ENCODE data around the gene UNC13B.

Gene UNC13B

DNA sequence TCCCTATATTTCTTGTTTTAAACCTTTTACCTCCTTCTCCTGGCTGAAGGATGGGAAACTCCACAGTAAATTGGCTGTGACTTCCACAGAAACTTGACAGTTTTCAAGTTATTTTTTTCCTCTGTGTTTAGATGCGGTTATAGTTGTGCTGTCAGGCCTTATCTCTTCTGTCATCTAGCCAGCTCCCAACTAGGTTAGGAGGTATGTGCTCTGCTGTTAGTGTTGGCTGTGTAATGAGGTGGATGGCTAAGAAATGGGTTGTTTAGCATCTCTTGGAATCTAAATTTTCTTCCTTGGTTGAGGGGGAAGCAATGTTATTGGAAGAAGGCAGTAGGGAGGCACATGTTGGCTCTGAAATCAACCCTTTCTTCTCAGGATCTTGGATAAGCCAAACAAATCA is 178.2 kb downstream of the UNC13B start:
- DNase-seq: no peak

DNA sequence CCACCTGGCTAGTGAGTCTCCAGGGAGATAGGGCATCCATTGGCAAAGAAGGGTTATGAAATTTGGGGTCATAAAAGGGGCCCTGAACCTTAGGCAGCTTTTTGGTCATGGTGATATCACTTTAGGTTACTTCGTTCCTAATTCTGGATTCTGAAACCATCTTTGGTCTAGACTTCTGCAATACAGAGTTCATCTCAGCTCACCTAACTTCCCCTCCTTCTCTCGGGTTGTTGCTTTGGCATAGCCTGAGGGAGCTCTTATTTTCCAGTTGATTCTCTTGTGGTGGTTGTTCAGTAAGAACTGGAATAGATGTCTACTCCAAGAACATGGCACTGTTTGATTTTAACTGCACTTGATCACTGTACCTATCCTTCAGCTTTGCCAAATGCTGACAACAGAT is 179.2 kb downstream of the UNC13B start:
- no peak for DNase-seq

DNA sequence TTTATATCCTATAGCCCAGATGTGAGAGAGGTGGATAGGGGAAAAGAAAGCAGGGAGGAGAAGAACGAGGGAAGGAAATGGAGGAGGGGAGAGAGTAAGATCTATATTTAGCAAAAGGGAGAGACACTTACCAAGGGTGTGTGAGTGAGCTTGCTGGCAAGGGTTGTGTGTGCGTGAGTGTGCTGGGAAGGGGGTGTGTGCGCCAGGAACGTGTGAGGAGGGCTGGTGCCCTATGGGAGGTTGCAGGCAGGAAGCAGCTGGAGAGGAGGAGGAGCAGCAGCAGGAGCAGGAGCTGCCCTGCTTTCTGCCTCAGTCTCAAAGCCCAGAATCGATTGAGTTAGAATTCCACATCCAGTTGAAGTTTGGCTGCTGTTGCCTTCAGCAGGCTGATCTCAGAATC is 179.8 kb downstream of the UNC13B start:
- no peak for DNase-seq

DNA sequence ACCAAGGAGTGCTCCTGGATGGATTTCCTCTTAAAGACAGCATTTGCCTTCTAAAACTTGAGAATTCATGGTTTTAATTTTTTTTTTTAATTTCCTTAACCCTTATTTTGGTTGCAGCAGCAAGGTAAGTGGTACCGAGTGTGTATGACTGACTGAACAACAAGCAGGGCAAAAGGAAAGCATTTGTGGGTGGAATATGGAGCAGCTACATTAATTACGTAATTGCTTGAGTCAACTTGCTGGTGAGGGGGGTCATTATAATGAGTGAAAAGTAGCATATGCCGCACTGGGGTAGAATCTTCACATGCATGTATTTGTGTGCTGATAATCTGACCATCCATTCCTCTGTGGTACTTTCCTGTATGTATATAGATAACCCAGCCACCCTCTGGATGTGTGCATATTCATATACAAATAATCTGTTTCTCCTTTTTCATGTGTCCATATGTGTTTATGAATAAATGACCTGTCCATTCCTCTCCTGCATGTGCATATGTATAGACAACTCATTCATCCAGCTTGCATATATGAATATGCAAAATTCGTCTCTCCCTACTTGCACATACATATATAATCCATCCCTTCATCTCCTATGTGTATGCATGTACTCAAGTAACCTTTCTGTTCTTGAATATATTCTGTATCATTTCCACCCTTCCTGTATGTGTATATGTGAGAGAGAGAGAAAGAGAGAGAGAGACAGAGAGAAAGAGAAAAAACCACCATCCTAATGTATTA is 180.6 kb downstream of the UNC13B start:
- DNase-seq: no peak

DNA sequence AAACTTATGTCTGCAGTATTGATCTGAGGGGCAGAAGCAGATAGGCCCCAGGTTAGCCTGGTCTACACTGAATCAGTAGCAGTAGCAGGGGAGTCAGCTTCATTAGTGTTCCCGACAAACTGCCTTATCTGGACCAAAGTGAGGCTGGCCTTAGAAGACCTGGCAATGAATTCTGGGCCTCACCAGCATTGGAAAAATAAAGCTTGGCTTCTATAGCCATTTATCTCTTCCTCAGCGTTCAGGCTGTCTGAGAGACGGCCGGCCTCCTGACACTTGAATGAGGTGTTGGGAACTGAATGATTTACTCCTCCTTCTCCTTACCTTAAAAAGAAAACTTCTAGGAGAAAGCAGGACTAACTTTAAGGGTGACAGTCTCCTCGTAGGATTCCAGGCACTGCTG is 186.3 kb downstream of the UNC13B start:
- DNase-seq: no peak

DNA sequence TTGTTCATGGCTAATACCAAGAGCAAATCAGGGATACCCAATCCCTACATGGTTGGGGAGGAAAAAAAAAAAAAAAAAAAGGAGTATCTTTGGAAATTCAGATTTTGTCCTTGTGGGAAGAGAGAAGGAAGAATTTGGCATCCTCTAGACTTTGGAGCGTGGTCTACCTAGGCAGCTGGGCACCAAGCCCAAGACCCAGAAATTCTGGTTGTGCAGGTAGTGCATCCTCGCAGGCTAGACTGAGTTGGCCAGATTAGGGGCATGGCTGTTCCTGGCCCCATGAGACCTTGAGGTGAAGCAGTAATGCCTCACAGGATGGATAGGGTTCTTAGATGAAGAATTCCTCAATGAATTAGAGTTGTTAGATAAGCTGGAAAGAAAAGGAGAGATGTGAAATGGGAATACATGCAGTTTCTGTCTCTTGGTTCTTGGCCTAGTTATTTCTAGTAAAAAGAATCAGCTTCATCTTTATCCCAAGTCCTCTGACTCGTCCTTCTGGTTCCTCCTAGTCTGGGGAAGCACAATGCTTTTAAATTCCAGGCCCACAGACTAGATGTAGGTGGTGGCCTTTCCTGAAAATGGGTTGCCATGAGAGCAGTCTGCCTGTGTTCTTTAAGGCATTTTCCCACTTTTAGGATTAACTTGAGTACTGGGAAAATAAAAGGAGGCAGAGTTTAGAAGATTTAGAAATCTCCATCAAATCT is 187.6 kb downstream of the UNC13B start:
- DNase-seq: no peak

DNA sequence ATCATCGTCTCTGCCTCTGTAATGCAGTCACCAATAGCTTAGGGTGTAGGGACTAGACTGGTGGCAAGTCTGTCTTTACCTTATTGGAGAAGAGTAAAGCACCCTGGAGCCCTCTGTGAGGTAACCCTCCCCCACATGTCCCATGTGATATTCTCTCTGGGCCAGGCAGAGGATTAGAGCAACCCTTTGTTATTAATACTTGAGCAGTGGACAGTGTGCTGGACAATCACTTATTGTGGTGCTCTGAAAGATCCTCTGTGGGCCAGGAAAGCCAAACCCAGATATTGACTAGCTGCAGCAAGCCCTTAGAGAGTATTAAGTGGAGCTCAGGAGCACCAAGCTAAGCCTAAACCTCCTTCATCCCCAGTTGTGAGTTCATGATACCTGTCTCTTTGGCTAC is 188.4 kb downstream of the UNC13B start:
- no peak for DNase-seq

DNA sequence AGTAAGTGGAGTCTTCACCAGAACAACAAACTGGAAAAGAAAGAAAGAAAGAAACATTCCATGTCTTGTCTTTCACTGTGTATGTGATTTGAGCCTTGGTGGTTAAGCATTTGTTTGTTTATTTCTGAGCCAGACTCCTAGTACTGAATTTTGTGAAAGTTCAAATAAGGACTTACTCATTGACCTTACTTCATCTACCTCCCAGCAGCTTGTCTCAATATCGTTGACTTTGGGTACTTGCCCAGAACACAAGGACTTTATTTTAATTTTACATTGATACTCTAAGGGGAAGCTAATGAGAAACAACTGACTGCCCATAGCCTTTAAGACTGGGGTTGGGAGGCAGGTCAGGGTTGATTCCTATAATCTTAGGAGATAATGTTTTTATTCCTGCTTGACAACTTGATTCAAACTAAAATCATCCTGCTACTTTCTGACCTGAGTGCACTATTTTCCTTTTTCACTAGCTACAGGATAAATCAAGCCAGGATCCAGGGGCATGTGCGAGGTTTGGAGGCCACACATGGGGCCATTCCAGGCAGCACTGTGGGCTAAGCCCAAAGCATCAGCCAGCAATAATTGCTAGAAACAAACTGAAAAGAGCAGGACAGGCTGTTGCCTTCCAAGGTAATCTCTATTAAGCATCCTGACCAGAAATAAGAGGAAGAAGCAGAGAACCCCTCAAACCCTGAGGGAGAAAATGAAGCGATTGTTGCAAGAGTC is 189.2 kb downstream of the UNC13B start:
- no peak for DNase-seq

DNA sequence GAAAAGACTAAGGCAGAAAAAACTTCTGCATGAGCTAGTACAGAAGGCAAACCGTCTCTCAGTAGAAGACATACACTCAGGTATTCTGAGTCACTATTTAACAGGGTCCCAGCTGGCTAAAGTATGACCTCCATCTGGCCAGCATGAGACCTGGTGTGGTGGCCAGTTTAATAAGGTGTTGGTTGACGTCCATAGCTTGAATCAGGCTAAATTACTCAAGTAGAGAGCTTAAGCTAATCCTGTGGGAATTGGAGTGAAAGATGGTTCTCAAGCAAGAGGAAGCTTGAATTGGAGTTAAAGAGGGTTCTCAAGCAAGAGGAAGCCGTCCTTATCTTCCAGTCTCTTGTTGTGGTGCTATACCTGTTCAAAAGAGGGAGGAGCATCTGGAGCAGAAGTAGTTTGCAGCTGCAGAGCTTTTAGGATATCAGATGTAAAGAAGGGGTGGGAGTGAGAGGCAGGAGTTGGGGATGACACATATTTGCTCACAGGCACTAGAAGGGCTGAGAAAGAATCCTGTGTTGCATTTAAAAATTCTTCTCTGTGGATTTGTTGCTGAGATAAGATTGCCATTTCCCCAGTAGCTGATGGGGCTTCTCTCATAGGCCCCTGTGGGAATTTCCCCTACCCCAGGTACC is 192.0 kb downstream of the UNC13B start:
- DNase-seq: no peak

DNA sequence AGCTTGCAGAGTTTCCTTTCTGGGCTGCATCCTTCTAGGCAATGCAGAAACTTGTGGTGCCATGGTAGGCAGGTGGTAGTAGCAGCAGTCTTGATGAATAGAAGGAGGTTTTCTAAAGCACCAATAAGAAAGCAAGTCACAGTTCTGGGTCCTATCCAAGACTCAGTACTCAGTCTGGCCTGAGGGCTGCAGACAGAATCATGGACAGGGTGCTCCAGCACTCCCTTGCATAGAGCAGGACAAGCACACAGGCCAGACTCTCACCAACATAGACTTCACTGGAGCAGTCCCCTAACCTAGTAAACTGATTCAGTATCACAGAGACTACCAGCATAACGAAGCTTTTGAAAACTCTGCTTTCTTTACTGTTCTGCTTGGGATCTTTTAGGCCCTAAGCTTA is 194.1 kb downstream of the UNC13B start:
- no peak for DNase-seq

DNA sequence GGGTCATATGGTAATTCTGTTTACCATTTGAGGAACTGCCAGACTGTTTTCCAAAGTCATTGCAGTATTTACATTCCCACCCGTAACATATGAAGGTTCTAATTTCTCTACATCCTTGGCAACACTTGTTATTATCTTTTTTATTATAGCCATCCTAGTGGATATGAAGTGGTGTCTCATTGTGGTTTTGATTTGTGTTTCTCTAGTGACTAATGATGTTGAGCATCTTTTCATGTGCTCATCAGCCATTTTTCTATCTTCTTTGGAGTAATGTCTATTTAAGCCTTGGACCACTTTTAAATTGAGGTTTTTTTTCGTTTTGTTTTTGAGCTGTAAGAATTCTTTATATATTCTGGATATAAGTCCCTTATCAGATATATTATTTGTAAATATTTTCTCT is 195.3 kb downstream of the UNC13B start:
- no peak for DNase-seq

DNA sequence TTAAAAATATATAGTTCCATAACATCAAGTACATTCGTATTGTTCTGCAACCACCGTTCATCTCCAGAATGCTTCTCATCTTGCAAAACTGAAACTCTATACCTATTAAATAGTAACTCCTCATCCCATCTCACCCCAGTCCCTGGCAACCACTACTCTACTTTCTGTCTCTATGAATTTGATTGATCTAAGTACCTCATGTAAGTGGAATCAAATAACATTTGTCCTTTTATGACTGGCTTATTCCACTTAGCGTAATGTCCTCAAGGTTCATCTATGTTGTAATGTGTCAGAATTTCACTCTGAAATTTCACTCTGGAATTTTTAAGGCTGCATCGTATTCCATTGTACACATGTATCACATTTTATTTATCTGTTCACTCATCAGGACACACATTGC is 196.0 kb downstream of the UNC13B start:
- DNase-seq: no peak

DNA sequence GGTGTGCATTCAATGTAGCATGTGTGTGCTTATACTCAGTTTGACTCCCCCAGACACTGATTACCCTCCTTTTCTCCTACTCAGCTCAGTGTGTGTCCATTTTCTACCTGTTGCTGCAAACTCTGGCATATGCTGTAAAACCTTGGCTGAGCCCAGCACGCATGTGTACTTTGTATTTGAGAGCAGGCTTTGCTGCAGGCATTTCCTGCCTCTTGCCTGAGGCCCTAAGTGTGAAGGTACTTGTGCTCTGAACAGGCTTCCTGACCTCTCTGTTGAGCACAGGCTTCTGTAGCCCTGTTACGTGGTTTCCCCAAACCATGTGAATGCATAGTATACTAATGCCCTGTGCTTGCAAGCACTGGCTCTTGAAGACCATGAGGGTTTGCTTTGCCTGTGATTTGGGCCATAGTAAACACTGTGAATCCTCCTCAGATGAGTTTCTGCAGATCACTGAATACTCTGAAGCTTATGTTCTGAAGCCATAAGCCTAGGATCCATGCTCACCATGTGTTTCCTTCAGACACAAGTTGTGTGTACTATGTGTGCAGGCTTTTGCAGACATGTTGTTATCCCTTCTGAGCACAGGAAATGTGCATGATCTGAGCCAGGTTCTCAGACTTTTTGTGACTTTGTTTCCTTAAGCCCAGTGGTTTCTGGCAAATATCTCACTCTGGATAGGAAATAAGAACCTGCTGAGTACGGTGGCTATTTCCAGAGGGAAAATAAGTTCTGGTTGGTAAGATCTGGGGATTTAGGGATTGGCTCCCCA is 203.2 kb downstream of the UNC13B start:
- no peak for DNase-seq

DNA sequence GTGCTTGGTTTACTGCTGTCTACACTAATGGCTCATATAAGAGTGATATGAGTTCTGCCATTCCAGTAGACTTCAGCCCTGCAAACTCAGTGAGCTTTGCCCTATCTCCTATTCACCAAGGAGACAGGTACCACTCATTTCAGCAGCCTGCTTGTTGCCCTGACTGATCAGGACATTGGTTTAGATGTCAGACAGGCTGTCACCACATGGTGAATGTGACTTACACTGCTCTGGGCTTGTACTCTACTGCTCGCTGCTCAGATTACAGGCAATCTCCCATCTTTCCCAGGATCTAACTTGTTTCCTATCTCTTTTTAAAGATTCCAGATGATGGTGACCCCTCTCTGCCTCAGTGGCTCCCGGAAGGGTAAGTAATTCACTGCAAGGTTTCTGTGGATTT is 204.8 kb downstream of the UNC13B start:
- DNase-seq: no peak

DNA sequence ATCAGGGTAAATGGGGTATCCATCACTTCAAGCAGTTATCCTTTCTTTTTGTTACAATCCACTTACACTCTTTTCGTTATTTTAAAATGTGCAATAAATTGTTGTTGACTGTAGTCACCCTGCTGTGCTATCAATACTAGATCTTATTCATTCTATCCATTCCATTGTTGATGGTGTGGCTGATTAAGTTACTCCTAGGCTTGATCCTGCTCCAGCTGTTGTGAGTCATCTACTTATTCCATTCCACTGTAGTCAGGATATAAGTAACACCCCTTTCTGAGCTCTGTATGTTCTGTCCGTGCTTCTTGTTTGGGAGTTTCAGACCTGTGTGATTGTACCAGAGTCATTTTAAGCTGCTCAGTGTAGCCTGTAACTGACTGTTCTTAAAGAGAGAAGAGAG is 205.6 kb downstream of the UNC13B start:
- DNase-seq: no peak

DNA sequence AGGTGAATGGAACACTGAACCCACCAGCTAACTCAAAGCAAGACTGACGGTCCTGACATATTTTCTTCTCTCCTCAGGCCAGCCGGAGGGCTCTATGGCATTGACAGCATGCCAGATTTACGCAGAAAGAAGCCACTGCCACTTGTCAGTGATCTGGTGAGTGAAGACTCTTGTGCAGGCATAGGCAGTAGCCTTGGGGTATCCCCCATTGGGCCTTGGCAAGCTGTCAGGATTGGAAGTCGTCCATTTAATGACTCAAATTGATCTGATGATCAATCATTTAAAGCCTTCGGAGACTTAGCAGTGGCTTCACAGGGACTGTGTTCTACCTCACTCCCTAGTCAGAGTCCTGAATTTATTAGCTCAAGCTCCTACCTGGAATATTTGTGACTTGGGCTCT is 208.4 kb downstream of the UNC13B start:
- DNase-seq: no peak

DNA sequence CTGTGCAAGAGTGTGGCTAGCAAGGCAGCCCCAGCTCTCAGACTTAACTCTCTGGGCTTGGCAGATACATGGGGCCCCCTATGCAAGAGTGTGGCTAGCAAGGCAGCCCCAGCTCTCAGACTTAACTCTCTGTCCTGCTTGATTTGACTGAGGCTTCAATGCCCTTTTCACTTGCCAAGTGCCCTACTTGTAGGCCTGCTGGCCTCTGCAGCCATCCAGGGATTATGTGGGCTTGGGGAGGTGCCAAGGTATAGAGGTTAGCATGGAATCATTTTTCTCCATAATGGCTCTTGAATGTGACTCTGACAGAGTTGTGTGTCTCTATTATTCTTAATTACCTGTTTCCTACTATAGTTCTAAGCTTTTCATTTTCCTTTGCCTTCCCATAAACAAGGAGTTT is 212.6 kb downstream of the UNC13B start:
- DNase-seq: no peak

DNA sequence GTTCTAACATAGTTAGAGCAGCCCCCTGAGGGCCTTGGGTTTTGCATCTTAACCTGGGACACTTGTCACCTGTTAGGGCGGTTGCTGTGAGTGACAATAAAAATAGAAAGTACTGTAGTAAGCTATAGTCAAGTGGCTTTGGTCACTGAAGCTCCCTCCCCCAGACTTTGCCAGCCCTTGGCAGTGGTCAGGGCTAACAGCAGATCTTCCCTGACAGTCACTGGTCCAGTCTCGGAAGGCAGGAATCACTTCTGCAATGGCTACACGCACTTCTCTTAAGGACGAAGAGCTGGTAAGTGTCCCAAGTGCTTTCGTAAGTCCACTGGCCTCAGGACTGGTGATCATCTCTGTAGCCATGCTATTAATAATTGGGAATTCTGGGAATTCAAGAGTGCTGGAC is 213.1 kb downstream of the UNC13B start:
- DNase-seq: no peak

DNA sequence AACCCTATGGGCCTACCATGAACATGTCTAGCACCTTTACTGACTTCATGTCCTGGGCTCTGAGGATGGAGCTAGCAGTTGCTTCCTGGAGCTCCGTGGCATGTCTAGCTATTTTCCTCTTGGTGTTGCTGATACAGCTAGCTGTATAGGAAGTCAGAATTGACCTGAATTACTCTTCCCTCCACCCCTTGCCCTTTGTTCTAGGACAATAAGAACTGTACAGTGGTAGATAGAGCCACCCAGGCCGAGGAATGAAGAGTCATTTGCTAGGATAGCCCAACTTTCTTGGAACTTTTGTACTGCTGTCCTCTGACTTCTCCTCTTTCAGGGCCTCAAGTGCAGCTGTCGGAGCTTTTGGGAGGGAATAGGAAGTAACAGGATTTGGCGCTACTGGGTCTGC is 218.2 kb downstream of the UNC13B start:
- DNase-seq: no peak

DNA sequence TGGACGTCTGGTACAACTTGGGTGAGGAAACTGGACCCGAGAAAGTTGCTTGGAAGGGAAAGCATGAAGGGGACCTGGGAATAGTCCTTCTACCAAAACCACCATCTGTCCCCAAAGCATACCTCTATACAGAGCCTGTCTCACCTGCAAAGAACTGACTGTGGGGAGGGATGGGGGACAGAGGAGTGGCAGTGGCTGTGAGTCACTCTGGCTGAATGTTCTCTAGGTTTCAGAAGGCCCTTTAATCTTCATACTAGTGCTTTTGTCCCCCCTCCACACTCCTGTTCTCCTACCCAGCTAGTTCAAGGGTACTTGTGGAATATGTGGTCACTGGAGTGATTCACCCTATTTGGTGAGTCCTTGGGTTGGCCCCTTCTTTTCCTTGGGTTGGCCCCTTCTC is 218.8 kb downstream of the UNC13B start:
- DNase-seq: no peak

DNA sequence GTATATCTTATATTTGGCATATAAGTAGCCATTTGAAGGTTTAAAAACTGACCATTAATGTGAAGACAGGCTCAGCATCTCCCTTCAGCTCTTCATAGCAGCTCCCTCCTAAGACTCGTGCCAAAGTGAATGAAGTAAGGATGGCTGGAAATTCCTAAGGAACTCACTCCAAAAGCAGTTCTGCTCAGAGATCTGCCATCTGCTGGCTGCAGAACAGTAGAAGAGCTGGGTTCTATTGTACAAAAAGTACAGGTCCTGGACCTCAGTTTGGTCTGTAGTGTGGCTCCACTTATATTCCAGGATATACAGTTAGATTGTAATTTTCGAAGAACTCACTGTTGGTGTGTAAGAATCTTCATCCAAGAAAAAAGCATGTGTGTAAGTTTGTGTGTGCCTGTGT is 223.2 kb downstream of the UNC13B start:
- DNase-seq: no peak

DNA sequence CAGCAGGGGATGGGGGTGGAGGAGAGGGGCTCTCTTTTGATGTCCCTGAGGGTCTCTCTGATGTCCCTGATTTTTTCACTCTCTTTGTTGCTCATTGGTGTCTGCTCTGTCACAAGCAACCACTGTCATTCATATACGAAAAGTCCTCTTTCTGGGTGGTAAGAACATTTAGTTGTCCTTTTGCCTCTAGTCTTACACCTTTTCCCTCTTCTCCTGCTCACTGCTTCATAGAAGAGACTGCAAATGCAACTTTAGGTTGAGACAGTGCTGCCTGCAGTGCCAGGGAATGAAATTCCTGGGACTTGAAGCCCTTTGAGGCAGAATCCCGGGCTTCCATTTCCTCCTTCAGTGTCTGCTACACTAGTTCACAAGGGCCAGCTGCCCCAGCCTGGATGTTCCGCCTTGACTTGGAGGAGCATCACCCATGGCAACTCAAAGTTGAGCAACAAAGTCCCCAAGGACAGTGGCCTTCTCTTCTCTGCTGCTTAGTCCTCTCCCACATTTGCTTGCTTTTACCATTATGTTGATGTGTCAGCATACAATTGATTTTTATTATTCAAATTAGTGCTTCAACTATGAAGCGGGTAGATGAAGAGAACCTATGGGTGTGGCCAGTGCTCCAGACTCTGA is 233.4 kb downstream of the UNC13B start:
- no peak for DNase-seq
